Brain microvascular endothelial cell (primary cell): ENCODE results near the gene KNDC1.

Experiments
- DNase-seq: peaks from one replicate; pipeline ENCODE4 v3.0.0-alpha.2; 2020
- H3K27ac ChIP-seq: fragments of 250-450 bp; sonication (Bioruptor Pico); 2 replicates; pipeline ENCODE4 v1.5.1; 2020; ENCODE audit warnings: mild to moderate bottlenecking, moderate library complexity
- H3K27me3 ChIP-seq: fragments of 250-450 bp; sonication (Bioruptor Pico); replicated peaks from 2 replicates; pipeline ENCODE4 v1.5.1; 2020; ENCODE audit warnings: mild to moderate bottlenecking
- H3K36me3 ChIP-seq: fragments of 250-450 bp; sonication (Bioruptor Pico); replicated peaks from 2 replicates; pipeline ENCODE4 v1.5.1; 2020; ENCODE audit warnings: mild to moderate bottlenecking
- H3K4me3 ChIP-seq: 2 replicates; pipeline ENCODE4 v1.5.1; 2011; ENCODE audit warnings: low read depth, mild to moderate bottlenecking, control low read depth, low read length, moderate library complexity
- CTCF ChIP-seq: IDR thresholded peaks from 2 replicates; pipeline ENCODE4 v1.5.1; 2011; ENCODE audit warnings: low read depth, mild to moderate bottlenecking, moderate library complexity, low read length, control low read depth, inconsistent platforms; ENCODE audit errors: missing control alignments
- in situ Hi-C: cut with HindIII; loops from 2 replicates; pipeline ENCODE4 v1.10.0; 2017; ENCODE audit warnings: low sequenced_read_pairs, low pct_ligation_motif_present

The KNDC1 gene

GRCh38 chr10:133125901-133126300, 34.1 kb upstream of the KNDC1 start:
- no peak overlapping the region for H3K27ac ChIP-seq
- H3K4me3 ChIP-seq, result no peak overlapping the region
- no peak for DNase-seq
- H3K36me3 ChIP-seq, result no peaks in the 10 kb centered on the region
- H3K27me3 ChIP-seq, result no peaks in the 10 kb centered on the region
- TF ChIP-seq CTCF, result no peak
- in situ Hi-C loops, result no loop called here

GRCh38 chr10:133126431-133127290, 33.4 kb upstream of the KNDC1 start:
- no peak overlapping the region for H3K27ac ChIP-seq
- DNase-seq, result no peak
- no peaks in the 10 kb centered on the region for H3K27me3 ChIP-seq
- H3K4me3 ChIP-seq, result no peak overlapping the region
- in situ Hi-C loops, result no loop called here
- no peak for TF ChIP-seq CTCF
- H3K36me3 ChIP-seq, result no peaks in the 10 kb centered on the region

GRCh38 chr10:133127291-133128125, 32.5 kb upstream of the KNDC1 start:
- TF ChIP-seq CTCF, result no peak
- Histone ChIP-seq H3K4me3 (no peak overlapping the region), H3K36me3 (no peaks in the 10 kb centered on the region), H3K27me3 (no peaks in the 10 kb centered on the region), H3K27ac (no peak overlapping the region)
- DNase-seq, result no peak
- in situ Hi-C loops, result no loop called here

- no peak for TF ChIP-seq CTCF
- no peak for DNase-seq
- no peak overlapping the region for H3K27ac ChIP-seq
- no peak overlapping the region for H3K4me3 ChIP-seq
- H3K36me3 ChIP-seq, result no peaks in the 10 kb centered on the region
- H3K27me3 ChIP-seq, result no peaks in the 10 kb centered on the region
- in situ Hi-C loops, result no loop called here
Measured at GRCh38 chr10:133128126-133129070, 31.6 kb upstream of the KNDC1 start.

GRCh38 chr10:133129071-133129858, 30.8 kb upstream of the KNDC1 start:
- no peaks in the 10 kb centered on the region for H3K36me3 ChIP-seq

More at GRCh38 chr10:133129071-133129858, 30.8 kb upstream of the KNDC1 start:
- Histone ChIP-seq H3K4me3 (no peak overlapping the region), H3K27ac (no peak overlapping the region), H3K27me3 (no peaks in the 10 kb centered on the region)
- no peak for TF ChIP-seq CTCF
- in situ Hi-C loops, result no loop called here
- DNase-seq, result no peak
